ENCODE measurements around the gene NPL. TPM values are rescaled to one million over a fixed set of nuclear protein-coding genes. Genes with fewer than 3 reads are reported as not detected.

The NPL gene
- total RNA-seq, 4 donors from 2014 or later = 4.2 to 13.2 (median 8.0) TPM

- intact Hi-C loops (cut with DNase I) = no loop called here
These were observed 73.3 kb downstream of the NPL start for GRCh38 chr1:182862827-182863226.

DNA sequence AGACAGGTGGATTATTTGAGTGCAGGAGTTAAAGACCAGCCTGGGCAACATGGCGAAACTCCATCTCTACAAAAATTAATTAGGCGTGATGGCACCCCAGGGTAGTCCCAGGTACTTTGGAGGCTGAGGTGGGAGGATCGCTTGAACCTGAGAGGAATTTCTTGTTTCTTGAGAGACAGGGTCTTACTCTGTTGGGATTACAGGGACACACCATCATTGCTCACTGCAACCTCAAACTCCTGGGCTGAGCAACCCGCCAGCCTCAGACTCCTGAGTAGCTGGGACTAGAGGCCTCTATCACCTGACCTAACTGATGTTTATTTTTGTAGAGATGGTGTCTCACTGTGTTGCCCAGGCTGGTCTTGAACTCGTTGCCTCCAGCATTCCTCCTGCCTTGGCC lies 74.4 kb downstream of the NPL start:
- no peaks in the 10 kb centered on the region for H3K4me1 ChIP-seq
- no peak overlapping the region for H3K4me3 ChIP-seq (replicated peaks in 1 of 3)
- TF ChIP-seq POLR2A (IDR thresholded peaks at IDR 0.05) (no peak), CTCF (IDR thresholded peaks at IDR 0.05) (no peak)
- no peak for DNase-seq
- WGBS, 2 donors = 97 to 99% methylated on average over 5 of the region's 5 CpGs
- no peaks in the 10 kb centered on the region for H3K9me3 ChIP-seq
- H3K36me3 ChIP-seq = peaks cover 81 to 84% of the 10 kb centered on the region in 2 donors
- no peak overlapping the region for H3K27ac ChIP-seq
- no peaks in the 10 kb centered on the region for H3K27me3 ChIP-seq
- intact Hi-C loops (cut with DNase I) = no loop called here

More at GRCh38 chr1:182862827-182863226, 73.3 kb downstream of the NPL start:
- WGBS, 2 donors = 93 to 94% methylated on average over 1 of the region's 1 CpG
- H3K4me1 ChIP-seq = no peaks in the 10 kb centered on the region
- H3K27me3 ChIP-seq = no peaks in the 10 kb centered on the region
- TF ChIP-seq CTCF (IDR thresholded peaks at IDR 0.05) (no peak), POLR2A (IDR thresholded peaks at IDR 0.05) (no peak)
- peaks cover 82 to 84% of the 10 kb centered on the region in 2 donors for H3K36me3 ChIP-seq
- no peak for DNase-seq
- no peak overlapping the region for H3K27ac ChIP-seq
- no peaks in the 10 kb centered on the region for H3K9me3 ChIP-seq
- H3K4me3 ChIP-seq (replicated peaks in 1 of 3) = no peak overlapping the region

DNA sequence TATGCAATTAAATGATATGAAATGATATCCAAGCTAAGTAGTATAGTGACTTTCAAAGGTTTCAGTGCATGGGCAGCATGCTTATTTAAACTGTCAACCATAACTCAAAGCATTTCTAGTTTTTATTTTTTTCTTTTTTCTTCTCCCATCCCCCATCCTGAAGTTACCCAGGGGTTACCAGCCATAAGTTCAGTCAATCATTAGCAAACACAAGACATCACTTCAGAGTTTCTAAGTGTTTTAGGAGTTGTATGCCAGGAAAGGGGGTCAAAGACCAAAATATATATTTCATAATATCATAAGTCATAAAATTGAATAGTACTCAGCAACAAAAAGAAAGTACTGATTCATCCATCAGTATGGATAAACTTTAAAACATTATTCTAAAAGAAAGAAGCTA lies 78.3 kb downstream of the NPL start:
- no peaks in the 10 kb centered on the region for H3K27me3 ChIP-seq
- no peaks in the 10 kb centered on the region for H3K9me3 ChIP-seq
- no peak for DNase-seq
- peaks cover 5 to 6% of the 10 kb centered on the region in 2 donors for H3K4me1 ChIP-seq
- no peak for TF ChIP-seq CTCF (IDR thresholded peaks at IDR 0.05)
- no peak for TF ChIP-seq POLR2A (IDR thresholded peaks at IDR 0.05)
- H3K4me3 ChIP-seq (replicated peaks in 1 of 3) = no peak overlapping the region
- no peak overlapping the region for H3K27ac ChIP-seq
- peaks cover 63 to 80% of the 10 kb centered on the region in 2 donors for H3K36me3 ChIP-seq
- intact Hi-C loops (cut with DNase I) = no loop called here

DNA sequence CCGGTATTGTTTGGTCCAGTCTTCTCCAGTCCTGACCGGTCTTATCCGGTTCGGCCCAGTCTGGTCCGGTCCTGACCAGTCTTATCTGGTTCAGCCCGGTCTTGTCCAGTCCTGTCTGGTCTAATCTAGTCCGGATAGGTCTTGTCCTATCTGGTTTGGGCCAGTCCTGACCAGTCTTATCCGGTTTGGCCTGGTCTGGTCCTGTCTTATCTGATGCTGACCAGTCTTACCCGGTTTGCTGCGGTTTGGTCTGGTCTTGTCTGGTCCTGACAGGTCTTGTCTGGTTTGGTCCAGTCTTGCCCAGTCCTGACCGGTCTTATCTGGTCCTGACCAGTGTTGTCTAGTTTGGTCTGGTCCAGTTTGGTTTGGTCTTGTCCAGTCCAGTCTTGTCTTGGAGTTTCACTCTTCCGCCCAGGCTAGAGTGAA lies 79.7 kb downstream of the NPL start:
- peak overlapping the region in 1 of 3 donors; percentile 17 for H3K27ac ChIP-seq
- H3K9me3 ChIP-seq = no peaks in the 10 kb centered on the region
- peaks cover 68 to 86% of the 10 kb centered on the region in 2 donors for H3K36me3 ChIP-seq
- WGBS, 2 donors = 93 to 98% methylated on average over 11 to 12 of the region's 12 CpGs
- TF ChIP-seq POLR2A (IDR thresholded peaks at IDR 0.05) = no peak
- TF ChIP-seq CTCF (IDR thresholded peaks at IDR 0.05) = no peak
- no peaks in the 10 kb centered on the region for H3K27me3 ChIP-seq
- intact Hi-C loops (cut with DNase I) = no loop called here
- no peak overlapping the region for H3K4me3 ChIP-seq (replicated peaks in 1 of 3)
- peaks cover 11 to 12% of the 10 kb centered on the region in 2 donors for H3K4me1 ChIP-seq
- DNase-seq = no peak

DNA sequence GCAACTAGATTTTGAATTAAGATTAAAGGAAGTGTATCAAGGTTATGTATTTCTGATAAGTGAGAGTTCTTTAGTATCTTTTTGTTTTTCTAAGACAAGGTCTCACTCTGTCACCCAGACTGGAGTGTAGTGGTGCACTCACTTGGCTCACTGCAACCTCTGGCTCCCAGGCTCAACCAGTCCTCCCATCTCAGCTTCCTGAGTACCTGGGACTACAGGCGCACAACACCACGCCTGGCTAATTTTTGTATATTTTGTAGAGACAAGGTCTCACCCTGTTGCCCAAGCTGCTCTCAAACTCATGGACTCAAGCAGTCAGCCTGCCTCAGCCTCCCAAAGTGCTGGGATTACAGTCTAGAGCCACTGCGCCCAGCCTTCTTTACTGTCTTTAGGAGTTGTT lies 83.3 kb downstream of the NPL start:
- peaks cover 65 to 89% of the 10 kb centered on the region in 2 donors for H3K36me3 ChIP-seq
- DNase-seq = peak; percentile 86 to 88
- intact Hi-C loops (cut with DNase I) = no loop called here
- no peaks in the 10 kb centered on the region for H3K27me3 ChIP-seq
- H3K9me3 ChIP-seq = no peaks in the 10 kb centered on the region
- WGBS, 2 donors = 42 to 60% methylated on average over 3 of the region's 3 CpGs
- peaks cover 11 to 12% of the 10 kb centered on the region in 2 donors for H3K4me1 ChIP-seq
- peak overlapping the region in 2 of 3 donors; percentile 26 to 28 for H3K27ac ChIP-seq
- H3K4me3 ChIP-seq (replicated peaks in 1 of 3) = no peak overlapping the region
- no peak for TF ChIP-seq CTCF (IDR thresholded peaks at IDR 0.05)
- no peak for TF ChIP-seq POLR2A (IDR thresholded peaks at IDR 0.05)

Measured in thyroid gland (tissue), 4 donors.